GM12878 (cell line): ENCODE measurements around the gene B9D1. TPM values are rescaled to one million over a fixed set of nuclear protein-coding genes. Genes with fewer than 3 reads are reported as not detected.

Experiments used
- ATAC-seq: fragments of 200-7000 bp; cut with Tn5 transposase; 3 replicates; pipeline ENCODE4 v1.9.1; 2020; ENCODE audit warnings: mild to moderate bottlenecking, moderate library complexity
- BruUV-seq: library from RNA; stranded (reverse); fragments of 400-500 nt; replicated peaks from 2 replicates; lab custom pipeline; 2021; lab: Mats Ljungman, UMichigan
- CTCF ChIA-PET: fragments of 300-600 bp; sonication (Branson Sonifier 250); formaldehyde crosslinking; extraction: SDS; loops from one replicate; lab custom pipeline; 2021; ENCODE audit warnings: inconsistent platforms; lab: Yijun Ruan, JAX
- POLR2A ChIA-PET: fragments of 350-600 bp; formaldehyde crosslinking; extraction: SDS; loops from one replicate; lab custom pipeline; 2021; ENCODE audit warnings: inconsistent platforms; lab: Charles Lee
- RAD21 ChIA-PET: fragments of 300-600 bp; sonication (Branson Sonifier 250); formaldehyde crosslinking; loops from one replicate; lab custom pipeline; 2023; ENCODE audit warnings: antibody characterized with exemption; ENCODE audit not compliant: unreplicated experiment; lab: Charles Lee
- SMC1A ChIA-PET: fragments of 300-600 bp; sonication (Branson Sonifier 250); formaldehyde crosslinking; loops from one replicate; lab custom pipeline; 2023; ENCODE audit not compliant: unreplicated experiment, uncharacterized antibody; lab: Charles Lee
- DNase-seq: peaks from one replicate; pipeline ENCODE4 v3.0.0-alpha.2; 2011; ENCODE audit warnings: low read depth, low spot score
- FAIRE-seq: peaks from 3 replicates; lab custom pipeline; 2011; peaks lifted over from hg19 to GRCh38; lab: Jason Lieb, UNC
- H2AFZ ChIP-seq: 2 replicates; pipeline ENCODE4 v1.6.0; 2011; ENCODE audit warnings: low read depth, low read length, control low read depth; ENCODE audit not compliant: control insufficient read depth
- H3K27ac ChIP-seq: 2 replicates; pipeline ENCODE4 v1.5.1; 2011; ENCODE audit warnings: control low read depth; ENCODE audit not compliant: control insufficient read depth, insufficient read depth
- H3K27me3 ChIP-seq, 2 experiments: replicated peaks in 1 of 2; 2 replicates each; pipeline versions ENCODE4 v1.6.0 to v1.6.1; 2011; ENCODE audit warnings: low read length in 1 of 2; ENCODE audit not compliant: control insufficient read depth in 2 of 2, insufficient read depth in 2 of 2
- H3K36me3 ChIP-seq, 2 experiments: 2 replicates each; pipeline ENCODE4 v1.5.1; 2011; ENCODE audit warnings: low read length in 1 of 2; ENCODE audit not compliant: control insufficient read depth in 2 of 2, insufficient read depth in 2 of 2
- H3K4me1 ChIP-seq: 2 replicates; pipeline ENCODE4 v1.6.1; 2011; ENCODE audit warnings: mild to moderate bottlenecking, low read length, moderate library complexity, mixed read lengths; ENCODE audit not compliant: control insufficient read depth, insufficient read depth
- H3K4me2 ChIP-seq: 2 replicates; pipeline ENCODE4 v1.6.0; 2011; ENCODE audit warnings: control low read depth; ENCODE audit not compliant: control insufficient read depth, insufficient read depth
- H3K4me3 ChIP-seq: fragments of 200-600 bp; sonication (generic); 2 replicates; pipeline ENCODE4 v1.5.1; 2016
- H3K79me2 ChIP-seq: 2 replicates; pipeline ENCODE4 v1.6.0; 2011; ENCODE audit warnings: low read length; ENCODE audit not compliant: control insufficient read depth, insufficient read depth
- H3K9ac ChIP-seq: 2 replicates; pipeline ENCODE4 v1.8.0; 2011; ENCODE audit warnings: low read length, control low read depth, mixed read lengths; ENCODE audit not compliant: control insufficient read depth, insufficient read depth
- H3K9me3 ChIP-seq: replicated peaks from 3 replicates; pipeline ENCODE4 v1.5.1; 2011; ENCODE audit warnings: mild to moderate bottlenecking, low read length; ENCODE audit not compliant: control insufficient read depth, insufficient read depth
- H4K20me1 ChIP-seq: 2 replicates; pipeline ENCODE4 v1.6.0; 2011; ENCODE audit not compliant: control insufficient read depth, insufficient read depth
- BACH1 ChIP-seq: fragments of 450-650 bp; IDR thresholded peaks from 2 replicates; pipeline ENCODE4 v1.6.1; 2017; ENCODE audit warnings: mild to moderate bottlenecking, borderline replicate concordance
- CHD4 ChIP-seq: fragments of 200-600 bp; sonication (generic); IDR thresholded peaks from 2 replicates; pipeline ENCODE4 v1.6.1; 2016; ENCODE audit warnings: mild to moderate bottlenecking
- NFIC ChIP-seq: IDR thresholded peaks from 2 replicates; pipeline ENCODE4 v1.6.1; 2012; ENCODE audit warnings: low read depth, mild to moderate bottlenecking, inconsistent platforms, low read length, moderate library complexity
- WGBS: methylation state at CpG from one replicate; pipeline ENCODE4 v1.1.6; 2016; ENCODE audit warnings: low lambda C conversion rate; ENCODE audit not compliant: insufficient replicate concordance, insufficient coverage; ENCODE audit errors: missing lambda C conversion rate; 5-methylcytosine and 5-hydroxymethylcytosine counted together
- in situ Hi-C: fragments of 300-500 bp; cut with MboI; formaldehyde crosslinking; loops from 9 replicates; pipeline ENCODE4 v1.14.3; 2018; ENCODE audit warnings: mixed read lengths
- intact Hi-C: fragments of 100-400 bp; cut with micrococcal nuclease; formaldehyde crosslinking; loops from one replicate; pipeline ENCODE4 v1.14.2; 2022; ENCODE audit not compliant: unreplicated experiment
- polyA plus RNA-seq, 11 experiments: library from polyadenylated mRNA; depleted of rRNA in 4 of 11; unstranded in 6 of 11; stranded (reverse) in 5 of 11; fragments of >200 nt; fragmentation: Nextera tagmentation in 4 of 11; fragmentation: Illumina TruSeq in 1 of 11; extraction: Ambion mirVana in 4 of 11; extraction: Trizol in 1 of 11; gene quantifications; 1 replicate in 1 of 11; 2 replicates in 10 of 11; pipeline versions ENCODE4 v1.2.1 to v1.2.3, GENCODE V29; 2011 to 2016; ENCODE audit warnings: inconsistent platforms in 2 of 11, missing spikeins in 2 of 11, low read depth in 1 of 11
- total RNA-seq, 4 experiments: library from RNA; depleted of rRNA in 3 of 4; stranded (reverse); fragments of >200 nt in 3 of 4; fragmentation: Illumina TruSeq in 1 of 4; extraction: Trizol in 1 of 4; gene quantifications; 2 replicates each; pipeline versions ENCODE4 v1.2.1 to v1.2.3, GENCODE V29; 2013 to 2021
- TF ChIP-seq, protein P1 (sequence below): fragments of 450-650 bp; IDR thresholded peaks from 2 replicates; pipeline ENCODE4 v1.6.1; 2017; ENCODE audit warnings: mild to moderate bottlenecking, moderate library complexity
- TF ChIP-seq, protein P2 (sequence below): fragments of 450-650 bp; IDR thresholded peaks from 2 replicates; pipeline ENCODE4 v1.6.1; 2017; ENCODE audit warnings: mild to moderate bottlenecking, low read depth, inconsistent platforms; ENCODE audit not compliant: poor library complexity, severe bottlenecking
- TF ChIP-seq, protein P3 (sequence below): fragments of 450-650 bp; IDR thresholded peaks from 2 replicates; pipeline ENCODE4 v1.6.1; 2018; ENCODE audit warnings: mild to moderate bottlenecking, low read depth, moderate library complexity; ENCODE audit not compliant: partially characterized antibody

Gene B9D1
- total and polyA plus RNA-seq, 10 of the 15 experiments (the other 5 are each of a cell fraction or from before 2014, with no cell fraction given) = 5.9 to 18.3 (median 9.8) TPM

DNA sequence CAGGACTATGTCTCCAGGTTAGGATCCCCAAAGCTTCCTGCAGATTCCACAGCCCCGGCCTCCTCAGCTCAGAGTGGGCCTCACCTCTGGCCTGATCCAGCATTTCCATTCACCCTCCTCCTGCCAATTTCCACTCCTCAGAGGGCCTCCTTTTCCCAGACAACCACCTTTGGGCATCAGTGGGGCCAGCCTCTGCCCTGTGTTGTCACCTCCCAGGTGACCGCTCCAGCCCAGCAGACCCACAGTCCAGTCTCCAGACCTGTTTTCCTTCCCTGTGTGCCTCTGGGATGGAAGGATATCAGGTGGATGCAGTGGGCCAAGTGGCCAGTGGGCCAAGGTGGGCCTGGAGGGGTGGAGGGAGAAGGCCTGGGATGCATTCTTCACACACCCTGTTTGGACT lies 32.7 kb downstream of the B9D1 start:
- RAD21 ChIA-PET = no interaction called here
- FAIRE-seq (no peak), DNase-seq (no peak), ATAC-seq (no peak)
- intact Hi-C loops (no loop called here), in situ Hi-C loops (no loop called here)
- CTCF ChIA-PET = interaction anchor here (1.2 kb wide), 1 partner anchor 24 kb away, joined by 3 read pairs; no protein-coding TSS in a partner anchor
- SMC1A ChIA-PET = no interaction called here
- H3K4me3 ChIP-seq = no peak overlapping the region
- no TSS peak for BruUV-seq
- no peaks in the 10 kb centered on the region for H3K79me2 ChIP-seq
- no peak overlapping the region for H3K27ac ChIP-seq
- TF ChIP-seq, protein P1, sequence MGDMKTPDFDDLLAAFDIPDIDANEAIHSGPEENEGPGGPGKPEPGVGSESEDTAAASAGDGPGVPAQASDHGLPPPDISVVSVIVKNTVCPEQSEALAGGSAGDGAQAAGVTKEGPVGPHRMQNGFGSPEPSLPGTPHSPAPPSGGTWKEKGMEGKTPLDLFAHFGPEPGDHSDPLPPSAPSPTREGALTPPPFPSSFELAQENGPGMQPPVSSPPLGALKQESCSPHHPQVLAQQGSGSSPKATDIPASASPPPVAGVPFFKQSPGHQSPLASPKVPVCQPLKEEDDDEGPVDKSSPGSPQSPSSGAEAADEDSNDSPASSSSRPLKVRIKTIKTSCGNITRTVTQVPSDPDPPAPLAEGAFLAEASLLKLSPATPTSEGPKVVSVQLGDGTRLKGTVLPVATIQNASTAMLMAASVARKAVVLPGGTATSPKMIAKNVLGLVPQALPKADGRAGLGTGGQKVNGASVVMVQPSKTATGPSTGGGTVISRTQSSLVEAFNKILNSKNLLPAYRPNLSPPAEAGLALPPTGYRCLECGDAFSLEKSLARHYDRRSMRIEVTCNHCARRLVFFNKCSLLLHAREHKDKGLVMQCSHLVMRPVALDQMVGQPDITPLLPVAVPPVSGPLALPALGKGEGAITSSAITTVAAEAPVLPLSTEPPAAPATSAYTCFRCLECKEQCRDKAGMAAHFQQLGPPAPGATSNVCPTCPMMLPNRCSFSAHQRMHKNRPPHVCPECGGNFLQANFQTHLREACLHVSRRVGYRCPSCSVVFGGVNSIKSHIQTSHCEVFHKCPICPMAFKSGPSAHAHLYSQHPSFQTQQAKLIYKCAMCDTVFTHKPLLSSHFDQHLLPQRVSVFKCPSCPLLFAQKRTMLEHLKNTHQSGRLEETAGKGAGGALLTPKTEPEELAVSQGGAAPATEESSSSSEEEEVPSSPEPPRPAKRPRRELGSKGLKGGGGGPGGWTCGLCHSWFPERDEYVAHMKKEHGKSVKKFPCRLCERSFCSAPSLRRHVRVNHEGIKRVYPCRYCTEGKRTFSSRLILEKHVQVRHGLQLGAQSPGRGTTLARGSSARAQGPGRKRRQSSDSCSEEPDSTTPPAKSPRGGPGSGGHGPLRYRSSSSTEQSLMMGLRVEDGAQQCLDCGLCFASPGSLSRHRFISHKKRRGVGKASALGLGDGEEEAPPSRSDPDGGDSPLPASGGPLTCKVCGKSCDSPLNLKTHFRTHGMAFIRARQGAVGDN = no peak
- no peak for TF ChIP-seq BACH1
- TF ChIP-seq, protein P2, sequence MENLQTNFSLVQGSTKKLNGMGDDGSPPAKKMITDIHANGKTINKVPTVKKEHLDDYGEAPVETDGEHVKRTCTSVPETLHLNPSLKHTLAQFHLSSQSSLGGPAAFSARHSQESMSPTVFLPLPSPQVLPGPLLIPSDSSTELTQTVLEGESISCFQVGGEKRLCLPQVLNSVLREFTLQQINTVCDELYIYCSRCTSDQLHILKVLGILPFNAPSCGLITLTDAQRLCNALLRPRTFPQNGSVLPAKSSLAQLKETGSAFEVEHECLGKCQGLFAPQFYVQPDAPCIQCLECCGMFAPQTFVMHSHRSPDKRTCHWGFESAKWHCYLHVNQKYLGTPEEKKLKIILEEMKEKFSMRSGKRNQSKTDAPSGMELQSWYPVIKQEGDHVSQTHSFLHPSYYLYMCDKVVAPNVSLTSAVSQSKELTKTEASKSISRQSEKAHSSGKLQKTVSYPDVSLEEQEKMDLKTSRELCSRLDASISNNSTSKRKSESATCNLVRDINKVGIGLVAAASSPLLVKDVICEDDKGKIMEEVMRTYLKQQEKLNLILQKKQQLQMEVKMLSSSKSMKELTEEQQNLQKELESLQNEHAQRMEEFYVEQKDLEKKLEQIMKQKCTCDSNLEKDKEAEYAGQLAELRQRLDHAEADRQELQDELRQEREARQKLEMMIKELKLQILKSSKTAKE = no peak
- TF ChIP-seq, protein P3, sequence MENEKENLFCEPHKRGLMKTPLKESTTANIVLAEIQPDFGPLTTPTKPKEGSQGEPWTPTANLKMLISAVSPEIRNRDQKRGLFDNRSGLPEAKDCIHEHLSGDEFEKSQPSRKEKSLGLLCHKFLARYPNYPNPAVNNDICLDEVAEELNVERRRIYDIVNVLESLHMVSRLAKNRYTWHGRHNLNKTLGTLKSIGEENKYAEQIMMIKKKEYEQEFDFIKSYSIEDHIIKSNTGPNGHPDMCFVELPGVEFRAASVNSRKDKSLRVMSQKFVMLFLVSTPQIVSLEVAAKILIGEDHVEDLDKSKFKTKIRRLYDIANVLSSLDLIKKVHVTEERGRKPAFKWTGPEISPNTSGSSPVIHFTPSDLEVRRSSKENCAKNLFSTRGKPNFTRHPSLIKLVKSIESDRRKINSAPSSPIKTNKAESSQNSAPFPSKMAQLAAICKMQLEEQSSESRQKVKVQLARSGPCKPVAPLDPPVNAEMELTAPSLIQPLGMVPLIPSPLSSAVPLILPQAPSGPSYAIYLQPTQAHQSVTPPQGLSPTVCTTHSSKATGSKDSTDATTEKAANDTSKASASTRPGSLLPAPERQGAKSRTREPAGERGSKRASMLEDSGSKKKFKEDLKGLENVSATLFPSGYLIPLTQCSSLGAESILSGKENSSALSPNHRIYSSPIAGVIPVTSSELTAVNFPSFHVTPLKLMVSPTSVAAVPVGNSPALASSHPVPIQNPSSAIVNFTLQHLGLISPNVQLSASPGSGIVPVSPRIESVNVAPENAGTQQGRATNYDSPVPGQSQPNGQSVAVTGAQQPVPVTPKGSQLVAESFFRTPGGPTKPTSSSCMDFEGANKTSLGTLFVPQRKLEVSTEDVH = no peak
- TF ChIP-seq NFIC = no peak
- TF ChIP-seq CHD4 = no peak
- peaks cover 5% of the 10 kb centered on the region for H3K4me1 ChIP-seq
- no peaks in the 10 kb centered on the region for H4K20me1 ChIP-seq
- no peaks in the 10 kb centered on the region for H3K9me3 ChIP-seq
- H2AFZ ChIP-seq = no peak overlapping the region
- 100% methylated on average over 2 of the region's 2 CpGs for WGBS
- POLR2A ChIA-PET = no interaction called here
- no peak overlapping the region for H3K4me2 ChIP-seq
- H3K9ac ChIP-seq = no peak overlapping the region
- no peaks in the 10 kb centered on the region; a peak in 2 of 4 replicates for H3K27me3 ChIP-seq
- no peaks in the 10 kb centered on the region for H3K36me3 ChIP-seq
